Measurements from ENCODE around the gene NIN. TPM values are rescaled to one million over a fixed set of nuclear protein-coding genes. Genes with fewer than 3 reads are reported as not detected.
"Not testable (repeated sequence)": the region's sequence is repeated elsewhere in the genome, so short reads cannot be mapped to it uniquely, and the experiment has no call there.

NIN gene
- total RNA-seq, 1 donor from 2014 or later: 45.4 TPM

DNA sequence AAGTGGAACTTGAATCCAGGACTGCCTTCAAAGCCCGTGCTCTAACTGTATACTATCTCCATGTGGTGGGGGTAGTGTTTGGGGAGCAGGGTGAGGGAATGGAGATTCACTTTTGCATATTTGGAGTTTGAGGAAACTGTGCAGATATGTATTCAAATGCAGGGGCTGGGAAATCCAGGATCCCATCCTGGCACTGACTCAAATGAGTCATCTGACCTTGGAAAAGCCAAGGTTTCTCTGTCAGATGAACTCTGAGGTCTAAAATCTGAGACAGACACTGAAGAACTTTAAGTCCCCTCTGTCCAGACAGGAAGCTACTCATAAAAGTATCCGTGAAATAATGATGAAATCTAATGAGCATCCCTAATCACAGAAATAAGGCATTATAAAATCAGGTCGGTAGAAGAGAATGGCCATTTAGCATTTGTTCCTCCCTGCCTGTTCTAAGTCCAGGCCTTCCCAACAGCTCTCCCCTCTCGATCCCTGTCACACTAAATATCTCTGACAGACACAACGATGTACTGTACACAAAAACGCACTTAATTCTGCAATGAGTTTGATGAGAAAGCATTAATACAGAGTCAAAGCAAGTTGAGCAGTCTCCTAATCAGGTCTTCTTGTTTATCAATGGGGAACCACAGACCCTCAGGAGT, 14.4 kb downstream of the NIN start:
- Mint-ChIP-seq H3K27me3 (ENCODE audit: low read depth, unreplicated experiment) (no peaks in the 10 kb centered on the region), H3K27ac (ENCODE audit: unreplicated experiment) (peak overlapping the region; percentile 82)

DNA sequence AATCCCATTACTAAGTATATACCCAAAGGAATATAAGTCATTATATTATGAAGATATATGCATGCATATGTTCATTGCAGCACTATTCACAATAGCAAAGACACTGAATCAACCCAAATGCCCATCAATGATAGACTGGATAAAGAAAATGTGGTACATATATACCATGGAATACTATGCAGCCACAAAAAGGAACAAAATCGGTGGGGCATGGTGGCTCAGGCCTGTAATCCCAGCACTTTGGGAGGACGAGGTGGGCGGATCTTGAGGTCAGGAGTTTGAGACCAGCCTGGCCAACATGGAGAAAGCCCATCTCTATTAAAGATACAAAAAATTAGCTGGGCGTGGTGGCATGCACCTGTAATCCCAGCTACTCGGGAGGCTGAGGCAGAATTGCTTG, 15.4 kb downstream of the NIN start:
- peaks cover 43% of the 10 kb centered on the region for H4K20me1 ChIP-seq (ENCODE audit: insufficient read depth, low read length)
- H3K9ac ChIP-seq (ENCODE audit: low read length); H2AFZ ChIP-seq (ENCODE audit: low read depth, low read length); H3K27ac Mint-ChIP-seq (ENCODE audit: unreplicated experiment); DNase-seq (ENCODE audit: low read depth); H3K27me3 ChIP-seq (ENCODE audit: insufficient read depth, low read length); H3K4me3 ChIP-seq (ENCODE audit: insufficient read depth, low read depth, low read length); H3K36me3 Mint-ChIP-seq (ENCODE audit: low read depth, unreplicated experiment); H3K9me3 ChIP-seq (ENCODE audit: insufficient read depth, low read depth, low read length); H3K4me3 Mint-ChIP-seq (ENCODE audit: unreplicated experiment); FAIRE-seq; H3K9me3 Mint-ChIP-seq (ENCODE audit: unreplicated experiment); H3K36me3 ChIP-seq (ENCODE audit: insufficient read depth, low read length); H3K27ac ChIP-seq (ENCODE audit: low read depth, low read length); H3K27me3 Mint-ChIP-seq (ENCODE audit: low read depth, unreplicated experiment); H3K4me1 ChIP-seq (ENCODE audit: insufficient read depth, low read length); H3K4me2 ChIP-seq (ENCODE audit: low read length): not testable (repeated sequence)
- peaks cover 33% of the 10 kb centered on the region for H3K79me2 ChIP-seq (ENCODE audit: insufficient read depth, low read length)
- peaks cover 16% of the 10 kb centered on the region for H3K4me1 Mint-ChIP-seq (ENCODE audit: low read depth, unreplicated experiment)

More for the DNA sequence above, 14.4 kb downstream of the NIN start:
- Histone ChIP-seq H3K4me2 (ENCODE audit: low read length) (peak overlapping the region; percentile 43), H3K36me3 (ENCODE audit: insufficient read depth, low read length) (peaks cover 5% of the 10 kb centered on the region), H3K27ac (ENCODE audit: low read depth, low read length) (no peak overlapping the region), H3K27me3 (ENCODE audit: insufficient read depth, low read length) (no peaks in the 10 kb centered on the region), H3K4me1 (ENCODE audit: insufficient read depth, low read length) (peaks cover 10% of the 10 kb centered on the region), H3K79me2 (ENCODE audit: insufficient read depth, low read length) (peaks cover 41% of the 10 kb centered on the region), H3K4me3 (ENCODE audit: insufficient read depth, low read depth, low read length) (no peak overlapping the region), H3K9ac (ENCODE audit: low read length) (no peak overlapping the region), H3K9me3 (ENCODE audit: insufficient read depth, low read depth, low read length) (no peaks in the 10 kb centered on the region), H4K20me1 (ENCODE audit: insufficient read depth, low read length) (peaks cover 52% of the 10 kb centered on the region), H2AFZ (ENCODE audit: low read depth, low read length) (no peak overlapping the region)
- no peak for FAIRE-seq
- H3K9me3 Mint-ChIP-seq (ENCODE audit: unreplicated experiment): peaks cover 2% of the 10 kb centered on the region
- H3K4me1 Mint-ChIP-seq (ENCODE audit: low read depth, unreplicated experiment): peaks cover 18% of the 10 kb centered on the region
- TF ChIP-seq EZH2 (IDR thresholded peaks at IDR 0.05; ENCODE audit: insufficient read depth, low read length): no peak
- TF ChIP-seq, protein P1, sequence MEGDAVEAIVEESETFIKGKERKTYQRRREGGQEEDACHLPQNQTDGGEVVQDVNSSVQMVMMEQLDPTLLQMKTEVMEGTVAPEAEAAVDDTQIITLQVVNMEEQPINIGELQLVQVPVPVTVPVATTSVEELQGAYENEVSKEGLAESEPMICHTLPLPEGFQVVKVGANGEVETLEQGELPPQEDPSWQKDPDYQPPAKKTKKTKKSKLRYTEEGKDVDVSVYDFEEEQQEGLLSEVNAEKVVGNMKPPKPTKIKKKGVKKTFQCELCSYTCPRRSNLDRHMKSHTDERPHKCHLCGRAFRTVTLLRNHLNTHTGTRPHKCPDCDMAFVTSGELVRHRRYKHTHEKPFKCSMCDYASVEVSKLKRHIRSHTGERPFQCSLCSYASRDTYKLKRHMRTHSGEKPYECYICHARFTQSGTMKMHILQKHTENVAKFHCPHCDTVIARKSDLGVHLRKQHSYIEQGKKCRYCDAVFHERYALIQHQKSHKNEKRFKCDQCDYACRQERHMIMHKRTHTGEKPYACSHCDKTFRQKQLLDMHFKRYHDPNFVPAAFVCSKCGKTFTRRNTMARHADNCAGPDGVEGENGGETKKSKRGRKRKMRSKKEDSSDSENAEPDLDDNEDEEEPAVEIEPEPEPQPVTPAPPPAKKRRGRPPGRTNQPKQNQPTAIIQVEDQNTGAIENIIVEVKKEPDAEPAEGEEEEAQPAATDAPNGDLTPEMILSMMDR (IDR thresholded peaks at IDR 0.05; ENCODE audit: insufficient read depth, low read depth, low read length): no peak
- DNase-seq (ENCODE audit: low read depth): peak; percentile 47
- no peak overlapping the region for H3K4me3 Mint-ChIP-seq (ENCODE audit: unreplicated experiment)
- H3K36me3 Mint-ChIP-seq (ENCODE audit: low read depth, unreplicated experiment): peaks cover 8% of the 10 kb centered on the region

DNA sequence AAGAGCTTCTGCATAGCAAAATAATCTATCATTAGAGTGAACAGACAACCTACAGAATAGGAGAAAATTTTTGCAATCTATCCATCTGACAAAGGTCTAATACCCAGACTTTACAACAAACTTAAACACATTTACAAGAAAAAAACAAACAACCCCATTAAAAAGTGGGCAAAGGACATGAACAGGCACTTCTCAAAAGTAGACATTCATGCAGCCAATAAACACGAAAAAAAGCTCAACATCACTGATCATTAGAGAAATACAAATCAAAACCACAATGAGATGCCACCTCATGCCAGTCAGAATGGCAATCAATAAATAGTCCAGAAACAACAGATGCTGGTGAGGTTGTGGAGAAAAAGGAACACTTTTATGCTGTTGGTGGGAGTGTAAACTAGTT, 15.9 kb downstream of the NIN start:
- H3K27me3 ChIP-seq (ENCODE audit: insufficient read depth, low read length); H2AFZ ChIP-seq (ENCODE audit: low read depth, low read length); H3K36me3 Mint-ChIP-seq (ENCODE audit: low read depth, unreplicated experiment); H3K36me3 ChIP-seq (ENCODE audit: insufficient read depth, low read length); H3K4me1 ChIP-seq (ENCODE audit: insufficient read depth, low read length); FAIRE-seq; DNase-seq (ENCODE audit: low read depth); H3K4me3 Mint-ChIP-seq (ENCODE audit: unreplicated experiment); H3K27ac Mint-ChIP-seq (ENCODE audit: unreplicated experiment); H3K4me3 ChIP-seq (ENCODE audit: insufficient read depth, low read depth, low read length); H3K9ac ChIP-seq (ENCODE audit: low read length); H3K4me2 ChIP-seq (ENCODE audit: low read length); H3K27me3 Mint-ChIP-seq (ENCODE audit: low read depth, unreplicated experiment); H3K9me3 Mint-ChIP-seq (ENCODE audit: unreplicated experiment); H3K9me3 ChIP-seq (ENCODE audit: insufficient read depth, low read depth, low read length); H3K27ac ChIP-seq (ENCODE audit: low read depth, low read length): not testable (repeated sequence)
- peaks cover 41% of the 10 kb centered on the region for H4K20me1 ChIP-seq (ENCODE audit: insufficient read depth, low read length)
- H3K4me1 Mint-ChIP-seq (ENCODE audit: low read depth, unreplicated experiment): peaks cover 16% of the 10 kb centered on the region
- H3K79me2 ChIP-seq (ENCODE audit: insufficient read depth, low read length): peaks cover 28% of the 10 kb centered on the region

Data from astrocyte (in vitro differentiated cells and primary cell).